ENCODE results near the gene SETD2.

Gene SETD2

DNA sequence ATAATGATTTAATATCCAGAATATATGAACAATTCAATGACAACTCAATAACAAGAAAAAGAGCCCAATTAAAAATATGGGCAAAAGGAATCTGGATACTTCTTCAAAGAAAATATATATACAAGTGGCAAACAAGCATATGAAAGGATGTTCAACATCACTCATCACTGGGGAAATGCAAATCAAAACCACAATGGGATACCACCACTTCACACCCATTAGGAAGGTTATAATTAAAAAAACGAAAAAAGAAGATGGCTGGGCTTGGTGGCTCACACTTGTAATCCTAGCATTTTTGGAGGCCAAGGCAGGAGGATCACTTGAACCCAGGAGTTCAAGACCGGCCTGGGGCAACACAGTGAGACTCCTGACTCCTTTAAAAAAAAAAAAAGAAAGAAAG, 191.5 kb downstream of the SETD2 start:
- peak overlapping the region; percentile 84; the same call in 1 of the 2 replicates for H3K27ac ChIP-seq
- TF ChIP-seq, protein P1, sequence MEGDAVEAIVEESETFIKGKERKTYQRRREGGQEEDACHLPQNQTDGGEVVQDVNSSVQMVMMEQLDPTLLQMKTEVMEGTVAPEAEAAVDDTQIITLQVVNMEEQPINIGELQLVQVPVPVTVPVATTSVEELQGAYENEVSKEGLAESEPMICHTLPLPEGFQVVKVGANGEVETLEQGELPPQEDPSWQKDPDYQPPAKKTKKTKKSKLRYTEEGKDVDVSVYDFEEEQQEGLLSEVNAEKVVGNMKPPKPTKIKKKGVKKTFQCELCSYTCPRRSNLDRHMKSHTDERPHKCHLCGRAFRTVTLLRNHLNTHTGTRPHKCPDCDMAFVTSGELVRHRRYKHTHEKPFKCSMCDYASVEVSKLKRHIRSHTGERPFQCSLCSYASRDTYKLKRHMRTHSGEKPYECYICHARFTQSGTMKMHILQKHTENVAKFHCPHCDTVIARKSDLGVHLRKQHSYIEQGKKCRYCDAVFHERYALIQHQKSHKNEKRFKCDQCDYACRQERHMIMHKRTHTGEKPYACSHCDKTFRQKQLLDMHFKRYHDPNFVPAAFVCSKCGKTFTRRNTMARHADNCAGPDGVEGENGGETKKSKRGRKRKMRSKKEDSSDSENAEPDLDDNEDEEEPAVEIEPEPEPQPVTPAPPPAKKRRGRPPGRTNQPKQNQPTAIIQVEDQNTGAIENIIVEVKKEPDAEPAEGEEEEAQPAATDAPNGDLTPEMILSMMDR (conservative IDR thresholded peaks at IDR 0.05) = no peak

DNA sequence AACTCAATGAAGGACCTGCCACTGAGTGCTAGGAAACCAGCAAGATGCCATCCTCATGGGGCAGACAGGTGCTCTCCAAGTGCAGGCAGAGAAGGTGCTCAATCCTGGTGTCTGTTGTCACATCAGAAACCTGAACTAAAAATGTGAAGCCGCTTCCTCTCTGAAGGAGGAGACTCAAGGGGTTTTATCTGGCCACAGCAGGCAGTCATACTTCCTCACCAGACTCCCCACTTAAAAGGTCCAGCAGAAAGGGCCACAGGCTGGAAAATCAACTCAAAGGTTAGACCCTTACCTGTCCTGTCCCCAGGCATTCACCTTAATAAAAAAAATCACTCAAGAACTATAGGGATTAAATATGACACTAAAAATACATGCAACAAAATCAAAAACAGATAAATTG, 192.2 kb downstream of the SETD2 start:
- H3K27ac ChIP-seq = peak overlapping the region; percentile 84

DNA sequence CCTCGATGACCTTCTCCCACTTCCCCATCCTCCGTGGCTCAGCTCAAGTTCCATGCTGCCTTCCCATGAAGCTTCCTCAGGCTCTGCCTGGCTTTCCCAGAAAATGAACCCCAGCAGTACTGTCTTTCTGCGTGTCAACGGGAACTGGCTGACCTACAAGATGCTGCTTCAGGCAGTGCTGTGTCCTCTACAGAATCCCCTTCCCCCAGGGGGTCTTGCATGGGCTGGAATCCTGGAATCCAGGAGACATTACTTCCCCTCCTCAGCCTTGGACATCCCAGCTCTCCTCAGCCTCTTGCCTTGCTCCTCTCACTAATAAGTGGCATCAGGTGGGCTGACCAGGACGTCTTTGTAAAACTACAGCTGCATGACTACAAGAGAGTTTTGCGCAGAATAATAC, 192.8 kb downstream of the SETD2 start:
- TF ChIP-seq, protein P1 (conservative IDR thresholded peaks at IDR 0.05) = no peak
- peak overlapping the region; percentile 84 for H3K27ac ChIP-seq

More for the DNA sequence above, 192.2 kb downstream of the SETD2 start:
- TF ChIP-seq, protein P1 (conservative IDR thresholded peaks at IDR 0.05) = no peak

GRCh38 chr3:46970391-46971091, 193.4 kb downstream of the SETD2 start:
- TF ChIP-seq, protein P1 (conservative IDR thresholded peaks at IDR 0.05) = no peak
- H3K27ac ChIP-seq = peak overlapping the region; percentile 84

DNA sequence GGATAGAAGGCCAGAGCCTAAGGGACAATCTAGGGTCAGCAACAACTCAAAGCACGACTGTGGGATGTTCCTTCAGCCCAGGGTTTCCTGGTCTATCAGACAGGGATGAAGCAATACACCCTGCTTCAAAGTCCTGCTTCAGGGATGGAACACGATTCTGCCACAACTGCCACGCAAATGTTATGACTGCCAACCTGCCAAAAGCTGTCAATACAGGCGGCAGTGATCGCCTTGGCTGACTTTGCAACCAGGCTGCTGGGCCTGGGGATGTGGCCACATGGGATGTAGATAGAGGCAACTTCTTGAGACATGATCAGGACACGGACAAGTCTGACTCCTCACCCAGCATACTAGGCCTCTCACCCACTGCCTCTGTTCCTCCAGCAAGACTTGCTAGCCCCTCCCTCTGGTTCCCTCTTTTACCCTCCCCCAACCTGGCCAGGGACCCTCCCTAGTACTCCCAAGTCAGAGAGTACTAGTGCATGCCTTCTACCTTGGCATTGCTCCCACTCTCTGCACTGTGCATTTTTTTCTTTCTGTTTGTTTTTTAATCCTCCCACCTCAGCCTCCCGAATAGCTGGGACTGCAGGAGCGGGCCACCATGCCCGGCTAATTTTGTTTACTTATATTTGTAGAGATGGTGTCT, 195.0 kb downstream of the SETD2 start:
- H3K27ac ChIP-seq = peak overlapping the region; percentile 84

GRCh38 chr3:46966811-46967210, 197.1 kb downstream of the SETD2 start:
- TF ChIP-seq, protein P1 (conservative IDR thresholded peaks at IDR 0.05) = no peak; the same call in 1 of the 2 replicates
- peak overlapping the region; percentile 18; the same call in 1 of the 2 replicates for H3K27ac ChIP-seq

More for the DNA sequence above, 195.0 kb downstream of the SETD2 start:
- TF ChIP-seq, protein P1 (conservative IDR thresholded peaks at IDR 0.05) = no peak
